CD14-positive monocyte (primary cell): Measurements from ENCODE around the gene THBS2. TPM values are rescaled to one million over a fixed set of nuclear protein-coding genes. Genes with fewer than 3 reads are reported as not detected.
A peak's percentile ranks its signal among the peaks of the same experiment; 100 is the strongest.

Experiments
- DNase-seq, 3 donors: peaks; one replicate each; pipeline ENCODE4 v3.0.0-alpha.2; 2011 to 2022
- H2AFZ ChIP-seq: 2 replicates; pipeline ENCODE4 v1.6.0; 2012; ENCODE audit warnings: mild to moderate bottlenecking, low read depth, low read length, inconsistent platforms; ENCODE audit not compliant: insufficient read depth, poor library complexity, severe bottlenecking
- H3K27ac ChIP-seq, 2 donors: 1 replicate in 1 of 2; 2 replicates in 1 of 2; pipeline ENCODE4 v1.5.1; 2012 to 2013; ENCODE audit warnings: low read length in 2 of 2, control low read depth in 1 of 2, inconsistent platforms in 1 of 2, low read depth in 1 of 2, mild to moderate bottlenecking in 1 of 2
- H3K27me3 ChIP-seq, 2 donors: one replicate each; pipeline versions ENCODE4 v1.6.0 to v1.6.1; 2011 to 2013; ENCODE audit warnings: low read length in 2 of 2; ENCODE audit not compliant: control insufficient read depth in 2 of 2, insufficient read depth in 2 of 2
- H3K36me3 ChIP-seq, 2 donors: replicated peaks in 1 of 2; 1 replicate in 1 of 2; 2 replicates in 1 of 2; pipeline versions ENCODE4 v1.5.1 to v1.6.1; 2012 to 2013; ENCODE audit warnings: low read length in 2 of 2, control low read depth in 1 of 2, inconsistent platforms in 1 of 2, mild to moderate bottlenecking in 1 of 2; ENCODE audit not compliant: insufficient read depth in 2 of 2, control insufficient read depth in 1 of 2
- H3K4me1 ChIP-seq, 2 donors: 1 replicate in 1 of 2; 2 replicates in 1 of 2; pipeline versions ENCODE4 v1.5.1 to v1.6.1; 2012 to 2013; ENCODE audit warnings: low read length in 2 of 2, control low read depth in 1 of 2, inconsistent platforms in 1 of 2, mild to moderate bottlenecking in 1 of 2, moderate library complexity in 1 of 2; ENCODE audit not compliant: insufficient read depth in 2 of 2, control insufficient read depth in 1 of 2
- H3K4me2 ChIP-seq: replicated peaks from 2 replicates; pipeline ENCODE3; 2012; ENCODE audit warnings: low read length, moderate library complexity, mild to moderate bottlenecking; ENCODE audit not compliant: poor library complexity, severe bottlenecking; ENCODE audit errors: extremely low read depth
- H3K4me3 ChIP-seq, 3 experiments: fragments of 200-600 bp in 1 of 3; sonication (generic) in 1 of 3; replicated peaks in 1 of 3; 1 replicate in 2 of 3; 2 replicates in 1 of 3; pipeline ENCODE4 v1.5.1; 2011 to 2013; ENCODE audit warnings: low read length in 3 of 3, mild to moderate bottlenecking in 3 of 3, control low read depth in 2 of 3, low read depth in 2 of 3, inconsistent platforms in 1 of 3, moderate library complexity in 1 of 3
- H3K79me2 ChIP-seq: 2 replicates; pipeline ENCODE4 v1.6.0; 2012; ENCODE audit warnings: mild to moderate bottlenecking, control low read depth, inconsistent platforms, low read length, moderate library complexity; ENCODE audit not compliant: insufficient read depth
- H3K9ac ChIP-seq: 2 replicates; pipeline ENCODE4 v1.6.0; 2017; ENCODE audit warnings: low read length, mild to moderate bottlenecking; ENCODE audit not compliant: insufficient read depth, poor library complexity, severe bottlenecking
- H3K9me3 ChIP-seq, 2 donors: replicated peaks in 1 of 2; 1 replicate in 1 of 2; 2 replicates in 1 of 2; pipeline versions ENCODE4 v1.5.1 to v1.6.1; 2012 to 2013; ENCODE audit warnings: low read length in 2 of 2, control low read depth in 1 of 2; ENCODE audit not compliant: control insufficient read depth in 1 of 2, insufficient read depth in 1 of 2
- H4K20me1 ChIP-seq: 2 replicates; pipeline ENCODE4 v1.6.0; 2012; ENCODE audit warnings: mild to moderate bottlenecking, low read length, control low read depth, moderate library complexity; ENCODE audit not compliant: insufficient read depth
- H3K27ac Mint-ChIP-seq, 7 donors: one replicate each; pipeline ENCODE4 v1.8.0; 2020; ENCODE audit warnings: mild to moderate bottlenecking in 7 of 7, mixed read lengths in 7 of 7, moderate library complexity in 6 of 7, inconsistent platforms in 2 of 7
- H3K27me3 Mint-ChIP-seq, 3 donors: one replicate each; pipeline ENCODE4 v1.8.0; 2021 to 2022; ENCODE audit warnings: low read depth in 3 of 3, mild to moderate bottlenecking in 3 of 3, mixed read lengths in 3 of 3, moderate library complexity in 3 of 3, inconsistent platforms in 1 of 3
- H3K36me3 Mint-ChIP-seq, 2 donors: one replicate each; pipeline ENCODE4 v1.8.0; 2020; ENCODE audit warnings: mixed read lengths in 2 of 2, inconsistent platforms in 1 of 2, mild to moderate bottlenecking in 1 of 2
- H3K4me1 Mint-ChIP-seq: one replicate; pipeline ENCODE4 v1.8.0; 2020; ENCODE audit warnings: mild to moderate bottlenecking, mixed read lengths
- H3K4me3 Mint-ChIP-seq, 2 donors: one replicate each; pipeline ENCODE4 v1.8.0; 2020; ENCODE audit warnings: mild to moderate bottlenecking in 2 of 2, mixed read lengths in 2 of 2, moderate library complexity in 1 of 2
- H3K9me3 Mint-ChIP-seq, 7 donors: one replicate each; pipeline ENCODE4 v1.8.0; 2020 to 2022; ENCODE audit warnings: mixed read lengths in 7 of 7, mild to moderate bottlenecking in 6 of 7, moderate library complexity in 6 of 7, inconsistent platforms in 2 of 7
- CTCF ChIP-seq: fragments of 200-600 bp; IDR thresholded peaks from one replicate; pipeline ENCODE4 v1.8.0; 2022; ENCODE audit warnings: antibody characterized with exemption, mild to moderate bottlenecking
- WGBS: methylation state at CpG from one replicate; pipeline ENCODE4 v1.1.5; 2013; ENCODE audit warnings: missing lambda C conversion rate; ENCODE audit not compliant: insufficient coverage; 5-methylcytosine and 5-hydroxymethylcytosine counted together
- intact Hi-C, 2 donors: fragments of 100-400 bp; cut with micrococcal nuclease; formaldehyde crosslinking; loops; one replicate each; pipeline versions ENCODE4 v1.15.0 to v1.15.1; 2023
- polyA plus RNA-seq, 3 donors: library from polyadenylated mRNA; depleted of rRNA in 1 of 3; unstranded in 2 of 3; stranded (reverse) in 1 of 3; fragments of 300-500 nt in 2 of 3; fragments of >200 nt in 1 of 3; fragmentation: Illumina TruSeq in 2 of 3; gene quantifications; 1 replicate in 2 of 3; 2 replicates in 1 of 3; pipeline ENCODE4 v1.2.3, GENCODE V29; 2012 to 2021

The THBS2 gene
- polyA plus RNA-seq, 3 donors, result 0.01 to 0.03 TPM; not detected in 1

- Histone ChIP-seq H3K9me3 (peaks cover 34 to 48% of the 10 kb centered on the region in 2 donors), H3K27ac (no peak overlapping the region), H4K20me1 (no peaks in the 10 kb centered on the region), H3K36me3 (no peaks in the 10 kb centered on the region), H3K27me3 (no peaks in the 10 kb centered on the region), H2AFZ (no peak overlapping the region), H3K79me2 (no peaks in the 10 kb centered on the region), H3K4me1 (no peaks in the 10 kb centered on the region), H3K4me2 (no peak overlapping the region), H3K4me3 (no peak overlapping the region), H3K9ac (no peak overlapping the region)
- 95% methylated on average over 9 of the region's 11 CpGs for WGBS
- no peak for TF ChIP-seq CTCF
- H3K36me3 Mint-ChIP-seq, result no peaks in the 10 kb centered on the region
- peaks cover 2 to 4% (median 2%) of the 10 kb centered on the region in 3 donors for H3K27me3 Mint-ChIP-seq
- H3K4me3 Mint-ChIP-seq, result peak overlapping the region in 1 of 2 donors; percentile 22
- H3K4me1 Mint-ChIP-seq, result no peaks in the 10 kb centered on the region
- DNase-seq, result no peak
- intact Hi-C loops, result no loop called here
- H3K27ac Mint-ChIP-seq, result no peak overlapping the region
- H3K9me3 Mint-ChIP-seq, result peaks cover 27 to 49% (median 32%) of the 10 kb centered on the region in 7 donors
These were observed 18.4 kb downstream of the THBS2 start for GRCh38 chr6:169235286-169235685.

- Histone ChIP-seq H3K4me3 (no peak overlapping the region), H3K9me3 (peaks cover 34 to 48% of the 10 kb centered on the region in 2 donors), H3K4me1 (no peaks in the 10 kb centered on the region), H4K20me1 (no peaks in the 10 kb centered on the region), H3K4me2 (no peak overlapping the region), H2AFZ (no peak overlapping the region), H3K27ac (no peak overlapping the region), H3K9ac (no peak overlapping the region), H3K36me3 (no peaks in the 10 kb centered on the region), H3K27me3 (no peaks in the 10 kb centered on the region), H3K79me2 (no peaks in the 10 kb centered on the region)
- WGBS, result 95% methylated on average over 18 of the region's 18 CpGs
- intact Hi-C loops, result no loop called here
- Mint-ChIP-seq H3K4me1 (no peaks in the 10 kb centered on the region), H3K27me3 (peaks cover 2 to 4% (median 3%) of the 10 kb centered on the region in 3 donors), H3K27ac (no peak overlapping the region), H3K4me3 (no peak overlapping the region), H3K36me3 (no peaks in the 10 kb centered on the region), H3K9me3 (peaks cover 27 to 49% (median 32%) of the 10 kb centered on the region in 7 donors)
- no peak for TF ChIP-seq CTCF
- no peak for DNase-seq
These were observed 19.0 kb downstream of the THBS2 start for GRCh38 chr6:169234634-169235033.
